SU-DHL-6 (cell line): ENCODE data around the gene ACSL6.

ENCODE experiments used
- H2AFZ ChIP-seq: fragments of 200-600 bp; sonication (generic); 2 replicates; pipeline ENCODE4 v1.6.1; 2014; ENCODE audit warnings: low read depth, mild to moderate bottlenecking, moderate library complexity, mixed read lengths, antibody characterized with exemption, low read length; ENCODE audit not compliant: severe bottlenecking
- H3F3A ChIP-seq: fragments of 200-600 bp; shearing (Covaris generic); 2 replicates; pipeline ENCODE4 v1.6.0; 2016; ENCODE audit warnings: antibody characterized with exemption, mild to moderate bottlenecking; ENCODE audit not compliant: insufficient read depth
- H3K27ac ChIP-seq: fragments of 200-600 bp; sonication (generic); 2 replicates; pipeline ENCODE4 v1.5.1; 2016; ENCODE audit warnings: low read depth, mild to moderate bottlenecking, low read length, moderate library complexity, mixed read lengths
- H3K27me3 ChIP-seq: fragments of 200-600 bp; sonication (generic), shearing (Covaris generic); 2 replicates; pipeline ENCODE4 v1.6.0; 2014; ENCODE audit warnings: mild to moderate bottlenecking, low read length
- H3K36me3 ChIP-seq: fragments of 200-600 bp; sonication (generic); 2 replicates; pipeline ENCODE4 v1.6.1; 2014; ENCODE audit warnings: mild to moderate bottlenecking, low read length, mixed read lengths
- H3K4me2 ChIP-seq: fragments of 300-600, 200-600 bp; shearing (Covaris generic), sonication (generic); 2 replicates; pipeline ENCODE4 v1.6.0; 2014; ENCODE audit warnings: low read length, low read depth, mild to moderate bottlenecking; ENCODE audit not compliant: poor library complexity, severe bottlenecking
- H3K4me3 ChIP-seq: fragments of 200-600 bp; sonication (generic); 2 replicates; pipeline ENCODE4 v1.5.1; 2014; ENCODE audit warnings: antibody characterized with exemption, low read length, mild to moderate bottlenecking, mixed read lengths; ENCODE audit not compliant: insufficient read depth, poor library complexity, severe bottlenecking
- H3K79me2 ChIP-seq: fragments of 200-600 bp; sonication (generic); 2 replicates; pipeline ENCODE4 v1.6.1; 2014; ENCODE audit warnings: mild to moderate bottlenecking, low read length, moderate library complexity; ENCODE audit not compliant: insufficient read depth
- H3K9ac ChIP-seq: fragments of 200-600 bp; sonication (generic); 2 replicates; pipeline ENCODE4 v1.7.0; 2014; ENCODE audit warnings: mild to moderate bottlenecking, low read length
- H3K9me2 ChIP-seq: fragments of 200-600 bp; sonication (generic); replicated peaks from 2 replicates; pipeline ENCODE4 v1.6.1; 2014; ENCODE audit warnings: low read length; ENCODE audit not compliant: insufficient read depth
- H3K9me3 ChIP-seq: fragments of 200-600 bp; sonication (generic); 2 replicates; pipeline ENCODE4 v1.6.1; 2014; ENCODE audit warnings: low read length, mixed read lengths; ENCODE audit not compliant: insufficient read depth
- H4K20me1 ChIP-seq: fragments of 200-600 bp; sonication (generic); 2 replicates; pipeline ENCODE4 v1.6.1; 2014; ENCODE audit warnings: low read depth, mild to moderate bottlenecking, antibody characterized with exemption, low read length, moderate library complexity, mixed read lengths
- EZH2phosphoT487 ChIP-seq: fragments of 200-600 bp; sonication (generic), shearing (Covaris generic); conservative IDR thresholded peaks from 2 replicates; pipeline ENCODE4 v1.6.1; 2018; ENCODE audit warnings: mild to moderate bottlenecking, antibody characterized with exemption, low read length, moderate library complexity, mixed read lengths
- TF ChIP-seq, protein P1 (sequence below): fragments of 200-600 bp; sonication (generic); IDR thresholded peaks from one replicate; pipeline ENCODE4 v1.5.1; 2017; ENCODE audit warnings: antibody characterized with exemption, mild to moderate bottlenecking, low read length, moderate library complexity; ENCODE audit not compliant: insufficient read depth, poor library complexity, severe bottlenecking

The ACSL6 gene

GRCh38 chr5:132054697-132055440 is 43.4 kb upstream of the ACSL6 start:
- H3K27ac ChIP-seq, result no peak overlapping the region
- H3K36me3 ChIP-seq, result no peaks in the 10 kb centered on the region
- no peaks in the 10 kb centered on the region for H3K9me3 ChIP-seq
- no peaks in the 10 kb centered on the region for H3K79me2 ChIP-seq
- H3K27me3 ChIP-seq, result no peaks in the 10 kb centered on the region
- no peak overlapping the region for H2AFZ ChIP-seq
- TF ChIP-seq, protein P1, sequence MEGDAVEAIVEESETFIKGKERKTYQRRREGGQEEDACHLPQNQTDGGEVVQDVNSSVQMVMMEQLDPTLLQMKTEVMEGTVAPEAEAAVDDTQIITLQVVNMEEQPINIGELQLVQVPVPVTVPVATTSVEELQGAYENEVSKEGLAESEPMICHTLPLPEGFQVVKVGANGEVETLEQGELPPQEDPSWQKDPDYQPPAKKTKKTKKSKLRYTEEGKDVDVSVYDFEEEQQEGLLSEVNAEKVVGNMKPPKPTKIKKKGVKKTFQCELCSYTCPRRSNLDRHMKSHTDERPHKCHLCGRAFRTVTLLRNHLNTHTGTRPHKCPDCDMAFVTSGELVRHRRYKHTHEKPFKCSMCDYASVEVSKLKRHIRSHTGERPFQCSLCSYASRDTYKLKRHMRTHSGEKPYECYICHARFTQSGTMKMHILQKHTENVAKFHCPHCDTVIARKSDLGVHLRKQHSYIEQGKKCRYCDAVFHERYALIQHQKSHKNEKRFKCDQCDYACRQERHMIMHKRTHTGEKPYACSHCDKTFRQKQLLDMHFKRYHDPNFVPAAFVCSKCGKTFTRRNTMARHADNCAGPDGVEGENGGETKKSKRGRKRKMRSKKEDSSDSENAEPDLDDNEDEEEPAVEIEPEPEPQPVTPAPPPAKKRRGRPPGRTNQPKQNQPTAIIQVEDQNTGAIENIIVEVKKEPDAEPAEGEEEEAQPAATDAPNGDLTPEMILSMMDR, result no peak
- no peak for TF ChIP-seq EZH2phosphoT487
- H3K4me2 ChIP-seq, result no peak overlapping the region
- no peaks in the 10 kb centered on the region for H3F3A ChIP-seq
- H4K20me1 ChIP-seq, result no peaks in the 10 kb centered on the region
- no peaks in the 10 kb centered on the region for H3K9me2 ChIP-seq
- no peak overlapping the region for H3K9ac ChIP-seq
- H3K4me3 ChIP-seq, result no peak overlapping the region

DNA sequence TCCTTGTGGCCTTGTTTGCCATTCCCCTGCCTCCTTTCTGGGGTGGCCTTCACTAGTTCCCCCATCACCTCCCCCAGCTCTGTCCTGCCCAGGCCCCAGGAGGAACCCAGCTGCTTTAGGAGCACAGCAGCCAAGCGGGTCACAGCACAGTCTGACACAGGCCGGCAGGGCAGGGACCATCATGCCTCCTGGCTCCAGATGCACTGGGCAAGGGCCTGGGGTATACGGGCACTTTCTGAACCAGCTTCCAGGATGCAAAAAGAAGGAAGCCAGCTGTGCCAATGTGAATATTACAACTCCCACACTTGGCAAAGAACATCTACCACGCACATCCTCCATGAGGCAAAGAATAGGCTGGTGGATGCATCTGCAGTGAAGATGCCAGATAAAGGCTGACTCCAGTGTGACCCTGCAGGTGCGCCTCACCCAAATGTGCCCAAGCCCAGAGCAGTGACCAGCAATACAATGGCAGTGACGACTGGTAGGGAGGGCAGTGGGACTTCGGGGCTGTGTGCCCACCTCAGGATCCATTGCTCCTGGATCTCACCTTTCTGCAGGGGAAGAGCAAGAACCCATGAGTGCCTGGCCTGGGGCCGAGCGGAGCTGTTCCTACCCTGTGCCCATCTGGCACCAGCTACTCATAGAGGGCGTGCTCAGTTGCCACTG is 42.7 kb upstream of the ACSL6 start:
- TF ChIP-seq, protein P1, result no peak
- no peak for TF ChIP-seq EZH2phosphoT487
- Histone ChIP-seq H3K4me3 (no peak overlapping the region), H3K4me2 (no peak overlapping the region), H3K9me2 (no peaks in the 10 kb centered on the region), H3F3A (no peaks in the 10 kb centered on the region), H3K79me2 (no peaks in the 10 kb centered on the region), H3K9ac (no peak overlapping the region), H4K20me1 (no peaks in the 10 kb centered on the region), H3K36me3 (no peaks in the 10 kb centered on the region), H3K9me3 (no peaks in the 10 kb centered on the region), H3K27ac (no peak overlapping the region), H2AFZ (no peak overlapping the region), H3K27me3 (no peaks in the 10 kb centered on the region)

DNA sequence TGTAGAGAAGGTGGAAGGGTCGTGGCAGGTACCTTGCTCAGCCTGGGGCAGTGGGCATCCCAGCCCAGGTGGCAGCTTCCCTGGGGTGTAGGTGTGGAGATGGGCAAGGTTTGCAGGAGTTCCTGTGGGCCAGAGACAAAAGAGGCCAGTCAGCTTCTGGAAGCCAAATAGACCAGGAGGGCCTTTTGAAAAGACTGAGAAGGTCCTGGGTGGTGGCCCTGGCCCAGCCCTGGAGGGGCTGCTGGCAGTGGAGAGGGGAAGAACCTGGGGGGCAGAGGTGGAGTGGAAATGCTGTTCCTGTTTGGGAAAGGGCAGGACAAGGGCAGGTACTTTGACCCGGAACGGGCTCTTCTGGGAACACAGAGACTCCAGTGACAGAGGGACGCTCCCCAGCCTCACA is 42.0 kb upstream of the ACSL6 start:
- no peaks in the 10 kb centered on the region for H4K20me1 ChIP-seq
- H3K27ac ChIP-seq, result no peak overlapping the region
- no peak overlapping the region for H3K4me2 ChIP-seq
- H3K4me3 ChIP-seq, result no peak overlapping the region
- H3K9ac ChIP-seq, result no peak overlapping the region
- H2AFZ ChIP-seq, result no peak overlapping the region
- H3K9me2 ChIP-seq, result no peaks in the 10 kb centered on the region
- no peaks in the 10 kb centered on the region for H3K27me3 ChIP-seq
- no peaks in the 10 kb centered on the region for H3K79me2 ChIP-seq
- no peaks in the 10 kb centered on the region for H3K9me3 ChIP-seq
- TF ChIP-seq, protein P1, result no peak
- TF ChIP-seq EZH2phosphoT487, result no peak
- H3K36me3 ChIP-seq, result no peaks in the 10 kb centered on the region
- H3F3A ChIP-seq, result no peaks in the 10 kb centered on the region
